ENCODE data around the gene MID1IP1. TPM values are rescaled to one million over a fixed set of nuclear protein-coding genes. Genes with fewer than 3 reads are reported as not detected.

The MID1IP1 gene
- total and polyA plus RNA-seq, 2 experiments from 2014 or later = 93.2 to 93.3 TPM

DNA sequence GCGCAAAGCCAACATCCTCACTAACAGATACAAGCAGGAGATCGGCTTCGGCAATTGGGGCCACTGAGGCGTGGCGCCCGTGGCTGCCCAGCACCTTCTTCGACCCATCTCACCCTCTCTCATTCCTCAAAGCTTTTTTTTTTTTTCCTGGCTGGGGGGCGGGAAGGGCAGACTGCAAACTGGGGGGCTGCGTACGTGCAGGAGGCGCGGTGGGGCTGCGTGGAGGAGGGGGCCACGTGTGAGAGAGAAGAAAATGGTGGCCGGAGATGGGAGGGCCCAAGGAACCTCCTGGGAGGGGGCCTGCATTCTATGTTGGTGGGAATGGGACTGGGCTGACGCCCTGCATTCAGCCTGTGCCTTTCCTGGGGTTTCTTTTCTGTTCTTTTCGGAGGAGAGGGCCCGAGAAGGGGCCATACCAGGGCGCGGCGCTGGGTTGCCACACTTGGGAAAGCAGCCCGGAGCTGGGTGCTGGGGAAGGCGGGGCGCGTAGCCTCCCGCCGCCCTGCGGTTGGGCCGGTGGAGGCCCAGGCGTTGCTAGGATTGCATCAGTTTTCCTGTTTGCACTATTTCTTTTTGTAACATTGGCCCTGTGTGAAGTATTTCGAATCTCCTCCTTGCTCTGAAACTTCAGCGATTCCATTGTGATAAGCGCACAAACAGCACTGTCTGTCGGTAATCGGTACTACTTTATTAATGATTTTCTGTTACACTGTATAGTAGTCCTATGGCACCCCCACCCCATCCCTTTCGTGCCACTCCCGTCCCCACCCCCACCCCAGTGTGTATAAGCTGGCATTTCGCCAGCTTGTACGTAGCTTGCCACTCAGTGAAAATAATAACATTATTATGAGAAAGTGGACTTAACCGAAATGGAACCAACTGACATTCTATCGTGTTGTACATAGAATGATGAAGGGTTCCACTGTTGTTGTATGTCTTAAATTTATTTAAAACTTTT is 4.5 kb downstream of the MID1IP1 start:
- H3K27me3 ChIP-seq = no peaks in the 10 kb centered on the region
- H2AFZ ChIP-seq = no peak overlapping the region
- peak overlapping the region; percentile 64 for H3K4me3 ChIP-seq
- 33% methylated on average over 31 of the region's 41 CpGs for WGBS (ENCODE audit: low lambda C conversion rate, missing lambda C conversion rate)
- no peaks in the 10 kb centered on the region for H3K9me3 ChIP-seq (ENCODE audit: low read depth)
- no peaks in the 10 kb centered on the region for H4K20me1 ChIP-seq (ENCODE audit: insufficient read depth, poor library complexity, severe bottlenecking)
- no peaks in the 10 kb centered on the region for H3K36me3 ChIP-seq (replicated peaks; ENCODE audit: insufficient read depth, low read depth)
- H3K27ac ChIP-seq = peak overlapping the region; percentile 96
- H3K4me2 ChIP-seq = peak overlapping the region; percentile 78
- no peak for TF ChIP-seq CTCF (IDR thresholded peaks at IDR 0.05; ENCODE audit: poor library complexity)
- TF ChIP-seq EZH2 (IDR thresholded peaks at IDR 0.05; ENCODE audit: borderline replicate concordance) = no peak
- TF ChIP-seq EZH2phosphoT487 (IDR thresholded peaks at IDR 0.05; ENCODE audit: low read depth, severe bottlenecking, unreplicated experiment) = no peak
- H3K4me1 ChIP-seq (ENCODE audit: insufficient read depth) = peaks cover 21% of the 10 kb centered on the region
- DNase-seq (ENCODE audit: low spot score) = peak; percentile 77
- peaks cover 34% of the 10 kb centered on the region for H3K79me2 ChIP-seq
- no peaks in the 10 kb centered on the region for H3K9me2 ChIP-seq (replicated peaks; ENCODE audit: insufficient read depth)

- no peaks in the 10 kb centered on the region for H3K9me2 ChIP-seq (replicated peaks; ENCODE audit: insufficient read depth)
- no peaks in the 10 kb centered on the region for H3K27me3 ChIP-seq
- TF ChIP-seq EZH2phosphoT487 (IDR thresholded peaks at IDR 0.05; ENCODE audit: low read depth, severe bottlenecking, unreplicated experiment) (no peak), CTCF (IDR thresholded peaks at IDR 0.05; ENCODE audit: poor library complexity) (no peak), EZH2 (IDR thresholded peaks at IDR 0.05; ENCODE audit: borderline replicate concordance) (no peak)
- H3K36me3 ChIP-seq (replicated peaks; ENCODE audit: insufficient read depth, low read depth) = no peaks in the 10 kb centered on the region
- 51% methylated on average over 7 of the region's 7 CpGs for WGBS (ENCODE audit: low lambda C conversion rate, missing lambda C conversion rate)
- peak overlapping the region; percentile 64 for H3K4me3 ChIP-seq
- H3K9me3 ChIP-seq (ENCODE audit: low read depth) = no peaks in the 10 kb centered on the region
- peak; percentile 28 for DNase-seq (ENCODE audit: low spot score)
- H3K4me2 ChIP-seq = peak overlapping the region; percentile 78
- no peaks in the 10 kb centered on the region for H4K20me1 ChIP-seq (ENCODE audit: insufficient read depth, poor library complexity, severe bottlenecking)
- H3K4me1 ChIP-seq (ENCODE audit: insufficient read depth) = peaks cover 27% of the 10 kb centered on the region
- no peak overlapping the region for H2AFZ ChIP-seq
- H3K27ac ChIP-seq = peak overlapping the region; percentile 96
- H3K79me2 ChIP-seq = peaks cover 33% of the 10 kb centered on the region
Observed at GRCh38 chrX:38806875-38807621, 5.8 kb downstream of the MID1IP1 start.

DNA sequence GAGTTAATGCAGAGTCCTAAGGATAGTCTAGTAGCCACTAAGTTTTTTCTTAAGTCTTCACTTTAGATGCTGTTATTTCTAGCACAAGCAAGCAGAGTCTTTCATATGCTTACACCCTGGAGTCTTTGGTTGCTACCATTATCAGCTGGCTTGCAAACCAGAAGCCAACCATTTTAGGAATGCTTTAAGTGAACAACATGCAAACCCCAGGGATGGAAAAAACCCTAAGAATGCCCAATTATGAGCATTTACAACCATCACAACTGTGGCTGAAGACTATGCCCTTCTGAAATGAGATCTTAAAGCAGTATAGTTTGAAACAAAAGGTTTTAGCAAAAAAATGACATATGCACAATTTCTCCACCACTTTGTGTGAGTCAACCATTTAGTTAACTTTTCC is 6.6 kb downstream of the MID1IP1 start:
- peaks cover 26% of the 10 kb centered on the region for H3K79me2 ChIP-seq
- H3K27me3 ChIP-seq = no peaks in the 10 kb centered on the region
- H3K27ac ChIP-seq = peak overlapping the region; percentile 9
- no peak for DNase-seq (ENCODE audit: low spot score)
- no peak overlapping the region for H2AFZ ChIP-seq
- H3K4me3 ChIP-seq = no peak overlapping the region
- no peaks in the 10 kb centered on the region for H3K9me2 ChIP-seq (replicated peaks; ENCODE audit: insufficient read depth)
- no peaks in the 10 kb centered on the region for H3K36me3 ChIP-seq (replicated peaks; ENCODE audit: insufficient read depth, low read depth)
- H3K9me3 ChIP-seq (ENCODE audit: low read depth) = no peaks in the 10 kb centered on the region
- no peak for TF ChIP-seq EZH2 (IDR thresholded peaks at IDR 0.05; ENCODE audit: borderline replicate concordance)
- no peak for TF ChIP-seq CTCF (IDR thresholded peaks at IDR 0.05; ENCODE audit: poor library complexity)
- no peak for TF ChIP-seq EZH2phosphoT487 (IDR thresholded peaks at IDR 0.05; ENCODE audit: low read depth, severe bottlenecking, unreplicated experiment)
- H4K20me1 ChIP-seq (ENCODE audit: insufficient read depth, poor library complexity, severe bottlenecking) = no peaks in the 10 kb centered on the region
- H3K4me1 ChIP-seq (ENCODE audit: insufficient read depth) = peaks cover 23% of the 10 kb centered on the region
- peak overlapping the region; percentile 78 for H3K4me2 ChIP-seq
